Retinal pigment epithelial cell (primary cell): ENCODE measurements around the gene CUL3.

Experiments
- DNase-seq: peaks from one replicate; pipeline ENCODE4 v3.0.0-alpha.2; 2010; ENCODE audit warnings: low read depth
- H3K4me3 ChIP-seq: 2 replicates; pipeline ENCODE4 v1.5.1; 2011; ENCODE audit warnings: mild to moderate bottlenecking, low read length, control low read depth, moderate library complexity
- TF ChIP-seq, protein P1 (sequence below): conservative IDR thresholded peaks from 2 replicates; pipeline ENCODE4 v1.5.1; 2011; ENCODE audit warnings: low read depth, low read length, control low read depth, inconsistent platforms

CUL3 gene

DNA sequence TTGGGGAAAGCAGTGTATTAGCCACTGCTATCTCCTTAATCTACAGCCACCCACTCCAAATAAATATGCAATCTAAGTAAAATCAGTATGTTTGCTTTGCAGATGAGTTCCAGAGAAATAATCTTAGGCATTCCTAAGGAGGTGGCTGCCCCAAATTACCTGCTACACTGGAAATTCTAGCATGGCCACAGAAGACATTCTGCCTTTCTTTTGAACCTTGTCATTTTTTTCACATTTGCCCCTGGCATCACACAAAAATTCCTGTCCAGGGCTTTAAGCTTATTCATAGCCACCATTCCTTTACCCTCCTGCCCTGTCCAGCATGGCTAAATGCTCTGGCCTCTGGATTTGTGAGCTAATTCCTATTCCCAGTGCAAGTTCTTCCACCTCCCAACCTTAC lies 146.4 kb downstream of the CUL3 start:
- TF ChIP-seq, protein P1, sequence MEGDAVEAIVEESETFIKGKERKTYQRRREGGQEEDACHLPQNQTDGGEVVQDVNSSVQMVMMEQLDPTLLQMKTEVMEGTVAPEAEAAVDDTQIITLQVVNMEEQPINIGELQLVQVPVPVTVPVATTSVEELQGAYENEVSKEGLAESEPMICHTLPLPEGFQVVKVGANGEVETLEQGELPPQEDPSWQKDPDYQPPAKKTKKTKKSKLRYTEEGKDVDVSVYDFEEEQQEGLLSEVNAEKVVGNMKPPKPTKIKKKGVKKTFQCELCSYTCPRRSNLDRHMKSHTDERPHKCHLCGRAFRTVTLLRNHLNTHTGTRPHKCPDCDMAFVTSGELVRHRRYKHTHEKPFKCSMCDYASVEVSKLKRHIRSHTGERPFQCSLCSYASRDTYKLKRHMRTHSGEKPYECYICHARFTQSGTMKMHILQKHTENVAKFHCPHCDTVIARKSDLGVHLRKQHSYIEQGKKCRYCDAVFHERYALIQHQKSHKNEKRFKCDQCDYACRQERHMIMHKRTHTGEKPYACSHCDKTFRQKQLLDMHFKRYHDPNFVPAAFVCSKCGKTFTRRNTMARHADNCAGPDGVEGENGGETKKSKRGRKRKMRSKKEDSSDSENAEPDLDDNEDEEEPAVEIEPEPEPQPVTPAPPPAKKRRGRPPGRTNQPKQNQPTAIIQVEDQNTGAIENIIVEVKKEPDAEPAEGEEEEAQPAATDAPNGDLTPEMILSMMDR, result no peak
- no peak for DNase-seq
- no peak overlapping the region for H3K4me3 ChIP-seq

DNA sequence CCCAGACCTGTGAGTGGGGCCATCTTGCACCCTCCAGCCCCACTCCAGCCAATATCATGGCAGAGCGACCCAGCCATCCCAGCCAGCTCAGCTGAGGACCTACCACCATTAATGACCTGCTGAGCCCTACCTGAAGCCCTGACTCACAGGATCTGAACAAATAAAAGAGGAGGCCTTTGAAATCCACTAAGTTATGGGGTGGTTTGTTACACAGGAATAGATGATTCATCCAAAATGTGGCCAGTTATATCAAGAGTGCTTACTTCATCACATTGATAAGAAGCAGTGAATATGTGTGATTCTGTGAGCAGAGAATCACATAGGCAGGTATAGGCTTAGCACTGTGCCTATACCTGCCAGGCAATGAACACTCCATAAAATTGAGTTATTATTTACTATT lies 148.5 kb downstream of the CUL3 start:
- DNase-seq, result no peak
- TF ChIP-seq, protein P1, result no peak
- no peak overlapping the region for H3K4me3 ChIP-seq

DNA sequence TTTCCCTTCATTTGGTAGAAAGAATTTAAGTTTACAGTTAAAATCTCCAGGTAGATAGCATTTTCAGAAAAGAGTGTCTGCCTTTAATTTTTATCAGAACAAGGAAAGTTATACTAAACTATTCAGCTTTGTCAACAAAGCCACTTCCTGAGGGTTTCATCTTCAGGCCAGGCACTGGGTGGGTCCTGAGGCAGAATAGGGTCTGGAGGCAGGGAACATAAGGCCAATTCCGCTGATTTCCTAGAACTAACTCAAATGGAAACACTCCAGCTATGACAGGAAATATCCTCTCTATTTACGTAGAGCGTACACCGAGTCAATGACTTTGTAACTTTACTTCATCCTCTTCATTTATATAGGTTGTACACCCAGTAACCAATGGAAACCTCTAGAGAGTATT lies 150.5 kb downstream of the CUL3 start:
- DNase-seq, result no peak
- H3K4me3 ChIP-seq, result no peak overlapping the region
- TF ChIP-seq, protein P1, result no peak

DNA sequence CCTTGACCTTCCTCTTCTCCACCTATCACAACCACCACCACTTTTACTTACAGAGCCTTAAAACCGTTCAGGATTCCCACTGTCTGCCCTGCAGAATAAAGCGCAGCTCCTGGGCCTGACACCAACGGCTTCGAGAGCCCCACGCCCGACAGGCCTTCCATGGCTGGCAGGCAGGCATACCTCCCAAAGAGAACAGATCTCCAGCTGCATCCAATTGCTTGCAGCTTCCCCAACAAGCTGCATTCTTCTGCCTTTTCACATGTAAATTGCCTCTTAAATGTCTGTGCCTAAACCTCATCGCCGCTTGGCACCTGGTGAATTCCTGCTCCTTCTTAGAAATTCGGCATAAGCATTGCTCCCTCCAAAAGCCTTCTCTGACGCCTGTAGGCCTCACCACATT lies 151.7 kb downstream of the CUL3 start:
- no peak for DNase-seq
- TF ChIP-seq, protein P1, result no peak
- no peak overlapping the region for H3K4me3 ChIP-seq

DNA sequence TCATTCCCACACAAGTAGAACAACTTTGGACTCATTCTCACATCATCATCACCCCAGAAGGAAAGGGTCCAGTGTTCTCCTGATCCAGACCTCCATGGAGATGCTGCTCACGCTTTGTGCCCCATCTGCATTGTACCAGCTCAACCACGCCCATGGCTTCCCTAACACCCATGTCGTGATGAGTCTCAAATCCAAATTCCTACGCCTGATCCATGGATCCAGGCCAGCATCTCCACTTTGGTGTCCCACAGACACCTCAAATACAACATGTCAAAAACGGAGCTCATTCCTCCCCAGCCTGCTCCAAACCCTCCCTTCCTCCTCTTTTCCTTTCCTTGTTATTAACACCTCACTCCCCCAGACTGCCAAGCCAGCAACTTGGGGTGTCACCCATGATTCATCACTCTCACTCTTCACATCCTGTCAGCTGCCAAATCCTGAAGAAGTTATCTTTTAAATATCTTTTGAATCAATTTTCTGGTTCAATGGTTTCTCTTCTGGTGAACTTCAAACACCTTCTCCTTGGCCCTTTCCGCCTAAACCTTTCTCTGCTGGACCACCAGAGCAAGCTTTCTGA lies 153.1 kb downstream of the CUL3 start:
- TF ChIP-seq, protein P1, result no peak
- no peak overlapping the region for H3K4me3 ChIP-seq
- DNase-seq, result no peak

DNA sequence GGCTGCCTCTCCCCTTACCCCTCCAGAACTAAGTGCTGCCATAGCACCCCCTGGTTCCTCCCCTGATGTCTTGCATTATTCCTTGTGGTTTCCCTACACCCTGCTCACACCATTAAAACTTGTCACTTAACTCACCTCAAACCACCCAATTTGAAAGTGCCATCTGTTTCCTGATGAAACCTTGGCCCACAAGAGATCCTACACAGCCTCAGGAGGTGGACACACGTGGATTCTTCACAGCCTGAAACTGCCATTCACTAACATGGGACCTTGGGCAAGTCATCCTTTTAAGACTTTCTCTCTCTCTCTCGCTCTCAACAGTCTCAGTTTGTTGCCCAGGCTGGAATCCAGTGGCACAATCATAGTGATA lies 155.7 kb downstream of the CUL3 start:
- no peak for DNase-seq
- TF ChIP-seq, protein P1, result no peak
- no peak overlapping the region for H3K4me3 ChIP-seq

DNA sequence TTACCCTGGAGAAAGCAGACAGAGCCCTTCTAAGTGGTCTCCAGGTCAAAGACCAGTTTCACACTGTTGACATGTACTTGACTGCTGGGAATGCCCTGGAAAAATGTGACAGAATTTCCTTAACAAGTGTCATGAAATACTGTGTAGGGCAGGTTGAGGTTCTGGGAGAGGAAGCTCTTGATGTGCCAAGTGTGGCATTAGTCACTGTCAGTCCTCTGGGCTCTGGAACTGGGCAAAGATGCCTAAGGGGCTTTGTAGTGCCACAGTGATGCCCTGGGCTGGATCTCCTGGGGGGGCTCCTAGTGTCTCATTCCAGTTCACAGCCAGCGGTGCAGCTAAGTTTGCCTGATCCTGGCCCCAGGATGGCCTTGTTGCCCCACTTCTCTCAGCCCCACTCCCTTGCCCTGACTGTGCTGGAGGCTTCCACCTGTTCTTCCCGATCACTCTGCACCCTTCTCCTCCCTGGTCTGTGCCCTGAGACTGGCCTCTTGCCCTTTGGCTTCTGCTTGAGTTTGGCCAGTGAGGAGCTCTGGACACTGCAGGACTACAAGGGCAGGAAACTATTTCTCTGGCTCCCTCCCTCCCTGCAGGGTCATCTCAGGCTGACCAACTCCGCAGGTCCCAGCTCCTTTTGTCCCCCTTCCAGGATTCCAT lies 156.2 kb downstream of the CUL3 start:
- DNase-seq, result no peak
- TF ChIP-seq, protein P1, result no peak
- no peak overlapping the region for H3K4me3 ChIP-seq
